Activated CD8-positive, alpha-beta T cell treated with anti-CD3 and anti-CD28 coated beads for 36 hours (primary cell): ENCODE measurements around the gene PRMT9. TPM values are rescaled to one million over a fixed set of nuclear protein-coding genes. Genes with fewer than 3 reads are reported as not detected.

Source experiments
- ATAC-seq: fragments of 200-7000 bp; cut with Tn5 transposase; one replicate; pipeline ENCODE4 v1.10.0; 2021; ENCODE audit warnings: mild to moderate bottlenecking, moderate library complexity
- CTCF ChIA-PET: fragments of 350-600 bp; sonication (Branson Sonifier 250); formaldehyde crosslinking; loops from one replicate; lab custom pipeline; 2021; ENCODE audit warnings: antibody characterized with exemption; lab: Charles Lee
- POLR2A ChIA-PET: fragments of 350-600 bp; sonication (Branson Sonifier 250); formaldehyde crosslinking; loops from one replicate; lab custom pipeline; 2021; ENCODE audit warnings: antibody characterized with exemption; lab: Charles Lee
- DNase-seq: peaks from one replicate; pipeline ENCODE4 v3.0.0-alpha.2; 2020
- H3K27ac Mint-ChIP-seq: one replicate; pipeline ENCODE4 v1.8.0; 2021; ENCODE audit warnings: mild to moderate bottlenecking, mixed read lengths
- H3K27me3 Mint-ChIP-seq: one replicate; pipeline ENCODE4 v1.8.0; 2021; ENCODE audit warnings: mixed read lengths
- H3K36me3 Mint-ChIP-seq: one replicate; pipeline ENCODE4 v1.8.0; 2021; ENCODE audit warnings: low read depth, mixed read lengths
- H3K4me1 Mint-ChIP-seq: one replicate; pipeline ENCODE4 v1.8.0; 2021; ENCODE audit warnings: low read depth, mixed read lengths
- H3K4me3 Mint-ChIP-seq: one replicate; pipeline ENCODE4 v1.8.0; 2021; ENCODE audit warnings: mild to moderate bottlenecking, moderate library complexity, mixed read lengths
- H3K9me3 Mint-ChIP-seq: one replicate; pipeline ENCODE4 v1.8.0; 2021; ENCODE audit warnings: mixed read lengths
- intact Hi-C: fragments of 100-400 bp; cut with micrococcal nuclease; formaldehyde crosslinking; loops from one replicate; pipeline ENCODE4 v1.10.0; 2022
- total RNA-seq, 2 experiments: library from RNA; stranded (reverse); gene quantifications; one replicate each; pipeline ENCODE4 v1.2.3, GENCODE V29; 2021
- TF ChIP-seq, protein P1 (sequence below): fragments of 200-600 bp; IDR thresholded peaks from one replicate; pipeline ENCODE4 v1.8.0; 2022; ENCODE audit warnings: antibody characterized with exemption, mild to moderate bottlenecking

The PRMT9 gene
- total RNA-seq, 2 experiments from 2014 or later, result 7.4 to 8.8 TPM

DNA sequence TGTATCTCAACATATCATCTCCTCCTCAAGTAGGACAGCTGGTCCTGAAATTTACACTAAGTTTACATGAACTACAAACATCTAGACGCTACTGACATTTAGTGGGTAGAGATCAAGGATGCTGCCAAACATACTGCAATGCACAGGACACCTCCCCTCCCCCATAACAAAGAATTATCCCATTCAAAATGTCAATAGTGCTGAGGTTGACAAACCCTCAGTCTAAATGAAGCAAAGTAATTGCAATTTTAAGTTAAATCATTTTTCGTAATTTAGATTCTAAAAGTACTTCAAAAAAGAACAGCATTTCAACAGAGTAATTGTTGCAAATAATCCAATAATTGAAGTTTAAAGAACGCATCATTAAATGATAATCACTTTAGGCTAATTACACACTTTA, 1.2 kb downstream of the PRMT9 start:
- intact Hi-C loops, result loop anchor here (5.0 kb wide), 1 partner anchor 65 kb away; the partner anchor contains the start of gene TMEM184C
- TF ChIP-seq, protein P1, sequence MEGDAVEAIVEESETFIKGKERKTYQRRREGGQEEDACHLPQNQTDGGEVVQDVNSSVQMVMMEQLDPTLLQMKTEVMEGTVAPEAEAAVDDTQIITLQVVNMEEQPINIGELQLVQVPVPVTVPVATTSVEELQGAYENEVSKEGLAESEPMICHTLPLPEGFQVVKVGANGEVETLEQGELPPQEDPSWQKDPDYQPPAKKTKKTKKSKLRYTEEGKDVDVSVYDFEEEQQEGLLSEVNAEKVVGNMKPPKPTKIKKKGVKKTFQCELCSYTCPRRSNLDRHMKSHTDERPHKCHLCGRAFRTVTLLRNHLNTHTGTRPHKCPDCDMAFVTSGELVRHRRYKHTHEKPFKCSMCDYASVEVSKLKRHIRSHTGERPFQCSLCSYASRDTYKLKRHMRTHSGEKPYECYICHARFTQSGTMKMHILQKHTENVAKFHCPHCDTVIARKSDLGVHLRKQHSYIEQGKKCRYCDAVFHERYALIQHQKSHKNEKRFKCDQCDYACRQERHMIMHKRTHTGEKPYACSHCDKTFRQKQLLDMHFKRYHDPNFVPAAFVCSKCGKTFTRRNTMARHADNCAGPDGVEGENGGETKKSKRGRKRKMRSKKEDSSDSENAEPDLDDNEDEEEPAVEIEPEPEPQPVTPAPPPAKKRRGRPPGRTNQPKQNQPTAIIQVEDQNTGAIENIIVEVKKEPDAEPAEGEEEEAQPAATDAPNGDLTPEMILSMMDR, result no peak
- no peak for ATAC-seq
- Mint-ChIP-seq H3K27me3 (peaks cover 5% of the 10 kb centered on the region), H3K36me3 (peaks cover 23% of the 10 kb centered on the region), H3K9me3 (no peaks in the 10 kb centered on the region), H3K27ac (peak overlapping the region; percentile 92), H3K4me3 (peak overlapping the region; percentile 89), H3K4me1 (peaks cover 22% of the 10 kb centered on the region)
- POLR2A ChIA-PET, result interaction anchor here (0.6 to 1.0 kb wide), 2 partner anchors 62 to 192 kb away, joined by 3 read pairs; no protein-coding TSS in a partner anchor
- DNase-seq, result no peak
- CTCF ChIA-PET, result interaction anchor here (0.9 to 4.3 kb wide), 4 partner anchors 8 to 184 kb away, joined by 3 to 47 read pairs (median 6); partner anchors contain the start of gene ARHGAP10

DNA sequence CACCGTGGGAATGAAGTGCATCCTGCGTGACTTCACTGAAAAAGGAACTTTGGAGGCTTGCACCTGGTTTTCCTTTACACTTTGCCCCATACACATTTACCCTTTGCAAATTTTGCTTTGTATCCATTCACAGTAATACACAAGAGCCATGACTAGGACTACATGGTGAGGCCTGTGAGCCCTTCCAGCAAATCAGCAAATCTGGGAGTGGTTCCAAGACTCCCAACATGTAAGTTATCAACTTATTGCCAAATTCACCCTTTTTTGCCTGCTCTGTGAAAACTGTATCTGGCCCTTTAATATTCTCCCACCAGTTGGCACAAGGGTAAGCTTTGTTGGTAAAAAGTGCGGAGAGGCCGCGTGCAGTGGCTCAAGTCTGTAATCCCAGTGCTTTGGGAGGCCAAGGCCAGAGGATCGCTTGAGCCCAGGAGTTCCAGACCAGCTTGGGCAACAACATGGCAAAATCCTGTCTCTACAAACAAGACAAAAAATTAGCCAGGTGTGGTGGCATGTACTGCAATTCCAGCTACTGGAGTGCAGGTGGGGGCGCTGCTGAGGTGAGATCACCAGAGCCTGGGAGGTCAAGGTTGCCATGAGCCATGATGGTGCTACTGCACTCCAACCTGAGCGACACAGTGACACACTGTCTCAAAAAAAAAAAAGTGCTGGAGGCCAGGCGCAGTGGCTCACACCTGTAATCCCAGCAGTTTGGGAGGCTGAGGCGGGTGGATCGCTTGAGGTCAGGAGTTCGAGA, 5.0 kb downstream of the PRMT9 start:
- Mint-ChIP-seq H3K27me3 (no peaks in the 10 kb centered on the region), H3K27ac (no peak overlapping the region), H3K9me3 (no peaks in the 10 kb centered on the region), H3K36me3 (peaks cover 27% of the 10 kb centered on the region), H3K4me3 (no peak overlapping the region), H3K4me1 (peaks cover 19% of the 10 kb centered on the region)
- no peak for ATAC-seq
- ChIA-PET CTCF (interaction anchor here (1.1 to 1.2 kb wide), 2 partner anchors 17 to 188 kb away, joined by 3 to 4 read pairs; no protein-coding TSS in a partner anchor), POLR2A (no interaction called here)
- intact Hi-C loops, result no loop called here
- peak; percentile 40 for DNase-seq
- TF ChIP-seq, protein P1, result no peak

DNA sequence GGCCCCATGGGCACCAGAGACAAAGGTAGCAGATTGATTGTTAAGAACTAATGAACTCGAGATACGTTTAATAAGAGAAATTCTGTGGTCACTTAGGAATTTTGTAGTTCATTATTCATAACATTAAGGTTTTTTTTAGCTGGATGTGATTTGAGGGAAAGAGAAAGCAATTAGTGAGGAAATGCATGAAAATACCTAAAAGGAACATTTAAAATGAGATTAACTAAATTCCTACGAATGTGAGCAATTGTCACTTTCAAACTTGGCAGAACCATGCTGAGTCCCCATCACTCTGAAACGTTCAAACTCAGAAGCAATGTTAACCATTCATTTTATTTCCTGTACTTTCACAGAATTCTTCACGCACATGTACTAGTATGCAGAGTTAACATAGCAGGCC, 5.9 kb downstream of the PRMT9 start:
- Mint-ChIP-seq H3K27ac (no peak overlapping the region), H3K4me3 (no peak overlapping the region), H3K4me1 (peaks cover 18% of the 10 kb centered on the region), H3K9me3 (no peaks in the 10 kb centered on the region), H3K27me3 (no peaks in the 10 kb centered on the region), H3K36me3 (peaks cover 25% of the 10 kb centered on the region)
- no peak for ATAC-seq
- CTCF ChIA-PET, result no interaction called here
- intact Hi-C loops, result no loop called here
- TF ChIP-seq, protein P1, result no peak
- no peak for DNase-seq
- POLR2A ChIA-PET, result no interaction called here

DNA sequence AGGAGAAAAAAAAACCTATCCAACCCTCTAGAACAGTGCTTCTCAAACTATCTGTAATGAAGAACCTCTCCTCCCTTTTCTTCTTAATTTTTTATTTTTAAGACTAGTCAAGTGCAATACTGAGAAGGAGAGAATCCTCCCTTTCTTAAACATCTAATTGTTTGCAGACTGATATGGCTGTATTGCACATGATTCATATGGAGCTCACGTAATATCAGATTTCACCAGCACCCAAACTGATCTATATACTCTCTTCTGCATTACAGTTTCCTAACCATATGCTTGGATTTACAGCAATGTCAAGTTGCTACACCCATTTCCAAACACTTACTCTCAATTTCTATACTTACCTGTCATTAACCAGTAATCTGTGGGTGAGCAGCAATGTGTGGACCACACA, 9.5 kb downstream of the PRMT9 start:
- intact Hi-C loops, result no loop called here
- Mint-ChIP-seq H3K27ac (no peak overlapping the region), H3K9me3 (no peaks in the 10 kb centered on the region), H3K27me3 (no peaks in the 10 kb centered on the region), H3K4me3 (no peak overlapping the region), H3K36me3 (peaks cover 35% of the 10 kb centered on the region), H3K4me1 (no peaks in the 10 kb centered on the region)
- ChIA-PET POLR2A (interaction anchor here (1.1 kb wide), 1 partner anchor 14 kb away, joined by 3 read pairs; no protein-coding TSS in a partner anchor), CTCF (interaction anchor here (1.2 to 2.1 kb wide), 3 partner anchors 8 to 193 kb away, joined by 3 to 7 read pairs (median 3); no protein-coding TSS in a partner anchor)
- DNase-seq (no peak), ATAC-seq (no peak)
- TF ChIP-seq, protein P1, result no peak

DNA sequence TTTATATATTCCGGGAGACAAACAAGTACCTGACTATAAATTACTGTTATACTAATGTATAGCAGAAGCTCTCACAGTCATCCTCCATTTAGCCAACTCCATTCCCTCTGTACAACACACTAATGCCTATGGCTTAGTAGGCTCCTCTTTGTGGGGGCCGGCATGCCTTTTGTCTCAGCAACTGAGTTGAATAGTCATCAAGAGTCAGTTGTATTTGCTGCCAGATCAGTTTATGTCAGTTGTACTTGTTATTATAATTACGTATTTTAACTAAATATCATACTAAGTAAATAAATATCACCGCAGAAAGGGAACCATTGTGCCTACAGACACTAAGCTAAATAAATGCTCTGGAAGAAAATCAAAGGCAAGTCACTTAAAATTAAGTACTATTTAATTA, 9.9 kb downstream of the PRMT9 start:
- DNase-seq (no peak), ATAC-seq (no peak)
- intact Hi-C loops, result no loop called here
- TF ChIP-seq, protein P1, result no peak
- H3K27ac Mint-ChIP-seq, result no peak overlapping the region
- peaks cover 32% of the 10 kb centered on the region for H3K36me3 Mint-ChIP-seq
- ChIA-PET POLR2A (interaction anchor here (1.1 kb wide), 1 partner anchor 15 kb away, joined by 3 read pairs; no protein-coding TSS in a partner anchor), CTCF (interaction anchor here (1.2 to 2.1 kb wide), 3 partner anchors 9 to 193 kb away, joined by 3 to 7 read pairs (median 3); no protein-coding TSS in a partner anchor)
- no peaks in the 10 kb centered on the region for H3K4me1 Mint-ChIP-seq
- H3K4me3 Mint-ChIP-seq, result no peak overlapping the region
- no peaks in the 10 kb centered on the region for H3K9me3 Mint-ChIP-seq
- H3K27me3 Mint-ChIP-seq, result no peaks in the 10 kb centered on the region
